H7 (cell line): Measurements from ENCODE around the gene ARHGEF10L. TPM values are rescaled to one million over a fixed set of nuclear protein-coding genes. Genes with fewer than 3 reads are reported as not detected.

Source experiments
- DNase-seq: peaks from one replicate; pipeline ENCODE4 v3.0.0; 2012
- H3K27me3 ChIP-seq: 2 replicates; pipeline ENCODE4 v1.6.0; 2011; ENCODE audit warnings: mild to moderate bottlenecking, low read length; ENCODE audit not compliant: control insufficient read depth, insufficient read depth
- H3K36me3 ChIP-seq: replicated peaks from 2 replicates; pipeline ENCODE4 v1.5.1; 2011; ENCODE audit warnings: low read length; ENCODE audit not compliant: control insufficient read depth, insufficient read depth
- H3K4me3 ChIP-seq: 2 replicates; pipeline ENCODE4 v1.5.1; 2011; ENCODE audit warnings: low read depth, mild to moderate bottlenecking, control low read depth, low read length, moderate library complexity; ENCODE audit not compliant: insufficient read depth
- total RNA-seq: library from RNA; depleted of rRNA; stranded (reverse); fragments of >200 nt; shearing (Covaris generic); gene quantifications from 2 replicates; pipeline ENCODE4 v1.2.3, GENCODE V29; 2014

ARHGEF10L gene
- total RNA-seq, 1 experiment from 2014 or later, result 54.8 TPM

GRCh38 chr1:17513131-17513530, 26.4 kb upstream of the ARHGEF10L start:
- H3K36me3 ChIP-seq, result no peaks in the 10 kb centered on the region
- H3K27me3 ChIP-seq, result no peaks in the 10 kb centered on the region
- no peak for DNase-seq
- H3K4me3 ChIP-seq, result no peak overlapping the region

DNA sequence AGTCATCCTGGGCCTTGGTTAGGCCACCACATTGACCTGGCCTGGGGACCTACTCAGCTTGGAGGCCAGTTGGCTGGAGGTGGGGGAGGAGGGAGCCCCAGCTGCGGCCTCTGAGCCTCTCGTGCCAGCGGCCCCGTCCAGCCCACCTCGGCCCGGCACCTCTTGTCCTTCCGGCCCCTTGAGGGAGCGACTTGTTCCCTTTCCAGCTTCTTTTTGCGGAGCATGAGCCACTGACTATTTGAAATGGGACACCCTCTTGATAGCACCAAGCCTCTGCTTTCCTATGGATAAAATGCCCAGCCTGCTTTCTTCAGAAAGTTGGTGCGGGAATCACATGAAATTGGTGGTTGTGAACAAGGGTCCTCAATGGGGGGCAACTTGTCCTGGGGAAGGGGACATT, 24.7 kb upstream of the ARHGEF10L start:
- H3K27me3 ChIP-seq, result no peaks in the 10 kb centered on the region
- DNase-seq, result no peak

DNA sequence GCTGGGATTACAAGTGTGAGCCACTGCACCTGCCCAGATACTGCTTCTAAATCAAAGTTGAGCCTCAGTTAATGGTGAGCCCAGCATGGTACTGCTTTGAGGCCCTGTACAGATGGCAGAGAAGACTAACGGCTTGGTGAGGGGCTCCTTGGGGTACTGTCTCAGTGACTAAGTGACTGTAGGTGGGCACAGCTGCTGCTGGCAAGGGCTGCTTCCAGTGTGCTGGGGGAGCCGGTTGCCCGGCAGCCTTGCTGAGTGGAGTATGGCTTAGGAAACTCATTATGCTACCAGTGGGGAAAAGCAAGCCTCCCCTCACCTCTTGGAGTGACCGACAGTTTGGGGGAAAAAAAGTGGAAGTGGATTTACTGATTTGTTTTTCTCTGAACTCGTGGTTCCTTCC, 23.6 kb upstream of the ARHGEF10L start:
- Histone ChIP-seq H3K36me3 (no peaks in the 10 kb centered on the region), H3K4me3 (no peak overlapping the region), H3K27me3 (no peaks in the 10 kb centered on the region)
- peak; percentile 52 for DNase-seq

More for the DNA sequence above, 24.7 kb upstream of the ARHGEF10L start:
- no peak overlapping the region for H3K4me3 ChIP-seq
- no peaks in the 10 kb centered on the region for H3K36me3 ChIP-seq

GRCh38 chr1:17516303-17517214, 22.9 kb upstream of the ARHGEF10L start:
- no peaks in the 10 kb centered on the region for H3K27me3 ChIP-seq
- H3K36me3 ChIP-seq, result no peaks in the 10 kb centered on the region
- peak; percentile 88 for DNase-seq
- H3K4me3 ChIP-seq, result no peak overlapping the region

DNA sequence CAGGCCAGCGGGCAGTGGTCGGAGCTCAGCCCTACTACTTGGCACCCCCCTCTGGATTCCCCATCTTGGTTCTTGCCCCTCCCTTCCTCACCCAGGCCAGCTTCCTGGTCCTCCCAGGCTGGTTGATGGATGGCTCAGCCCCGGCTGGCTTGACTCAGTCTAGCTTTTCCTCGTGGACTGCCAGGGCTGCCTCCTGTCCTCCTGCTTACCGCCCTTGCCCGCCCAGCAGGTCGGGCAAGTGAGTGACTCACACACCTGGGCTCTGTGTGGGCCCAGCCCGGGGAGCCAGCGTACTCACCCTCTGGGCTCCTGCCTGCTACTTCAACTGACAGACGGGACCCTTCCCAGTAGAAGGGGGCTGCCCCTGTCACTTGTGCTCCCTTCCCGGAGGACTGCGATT, 19.5 kb upstream of the ARHGEF10L start:
- Histone ChIP-seq H3K36me3 (no peaks in the 10 kb centered on the region), H3K4me3 (no peak overlapping the region), H3K27me3 (no peaks in the 10 kb centered on the region)
- DNase-seq, result peak; percentile 52

GRCh38 chr1:17520473-17521319, 18.8 kb upstream of the ARHGEF10L start:
- no peaks in the 10 kb centered on the region for H3K36me3 ChIP-seq
- peak; percentile 56 for DNase-seq
- H3K27me3 ChIP-seq, result no peaks in the 10 kb centered on the region
- no peak overlapping the region for H3K4me3 ChIP-seq

GRCh38 chr1:17521946-17522612, 17.4 kb upstream of the ARHGEF10L start:
- Histone ChIP-seq H3K4me3 (no peak overlapping the region), H3K36me3 (no peaks in the 10 kb centered on the region), H3K27me3 (no peaks in the 10 kb centered on the region)
- peak; percentile 62 for DNase-seq

DNA sequence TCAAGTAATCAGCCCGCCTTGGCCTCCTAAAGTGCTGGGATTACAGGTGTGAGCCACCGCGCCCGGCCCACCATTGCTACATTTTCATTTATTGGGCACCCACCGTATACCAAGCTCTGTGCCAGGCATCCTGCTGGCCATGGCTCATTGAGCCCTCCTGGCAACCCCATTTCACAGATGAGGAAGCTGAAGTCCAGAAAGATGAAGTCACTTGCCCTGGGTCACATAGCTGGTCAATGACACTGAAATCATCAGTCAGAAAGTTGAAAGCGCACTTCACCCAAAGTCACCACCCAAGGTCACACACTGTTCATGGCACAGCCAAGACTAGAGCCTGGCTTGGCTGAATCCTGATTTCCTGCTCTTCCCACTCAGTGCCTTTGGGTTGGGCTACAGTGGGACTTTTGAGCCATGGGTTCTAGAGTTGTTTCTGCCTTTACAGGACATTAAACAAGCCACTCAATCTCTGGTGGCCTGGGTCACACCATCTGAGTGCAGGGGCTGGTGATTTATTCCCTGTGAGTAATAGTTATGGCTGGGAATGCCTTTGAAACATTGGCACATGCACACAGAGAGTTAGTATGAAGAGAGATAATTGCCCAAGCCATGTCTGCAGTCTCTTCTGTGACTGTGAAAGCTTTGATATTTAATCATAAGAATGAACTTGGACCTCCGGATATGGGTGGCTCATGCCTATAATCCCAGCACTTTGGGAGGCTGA, 16.0 kb upstream of the ARHGEF10L start:
- Histone ChIP-seq H3K36me3 (no peaks in the 10 kb centered on the region), H3K4me3 (no peak overlapping the region), H3K27me3 (no peaks in the 10 kb centered on the region)
- no peak for DNase-seq

GRCh38 chr1:17524645-17525044, 14.9 kb upstream of the ARHGEF10L start:
- no peak for DNase-seq
- no peaks in the 10 kb centered on the region for H3K27me3 ChIP-seq
- no peaks in the 10 kb centered on the region for H3K36me3 ChIP-seq
- no peak overlapping the region for H3K4me3 ChIP-seq

DNA sequence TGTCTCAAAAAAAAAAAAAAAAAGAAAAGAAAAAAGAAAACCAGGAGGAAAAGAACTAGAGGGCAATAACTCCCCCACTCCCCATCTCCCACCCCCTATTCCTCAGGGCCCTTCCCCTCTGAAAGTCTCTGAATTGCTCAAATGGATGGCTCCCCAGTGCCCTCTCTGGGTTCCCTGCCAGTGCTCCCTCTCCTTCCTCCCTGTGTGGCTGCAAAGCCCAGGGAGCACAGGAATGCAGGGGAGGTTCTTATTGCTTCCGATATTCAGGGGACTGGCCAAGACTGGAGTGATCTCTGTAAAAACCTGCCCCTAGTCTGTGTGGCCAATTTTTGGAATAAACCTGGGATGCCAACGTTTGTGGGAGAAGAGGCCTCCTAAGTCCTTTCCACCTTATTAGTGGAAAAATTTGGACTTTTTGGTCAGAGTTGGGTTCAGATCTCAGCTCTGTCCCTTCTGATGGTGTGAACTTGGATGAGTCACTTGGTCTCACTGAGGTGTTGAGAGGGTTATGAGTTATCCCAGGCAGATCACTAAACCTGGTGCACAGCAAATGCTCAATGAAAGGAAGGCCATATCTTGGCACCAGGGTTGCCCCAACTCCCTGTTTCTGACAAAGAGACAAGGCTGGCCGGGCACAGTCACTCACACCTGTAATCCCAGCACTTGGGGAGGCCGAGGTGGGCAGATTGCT, 13.4 kb upstream of the ARHGEF10L start:
- DNase-seq, result no peak
- no peaks in the 10 kb centered on the region for H3K27me3 ChIP-seq
- no peaks in the 10 kb centered on the region for H3K36me3 ChIP-seq
- no peak overlapping the region for H3K4me3 ChIP-seq

GRCh38 chr1:17527036-17527914, 12.2 kb upstream of the ARHGEF10L start:
- Histone ChIP-seq H3K4me3 (no peak overlapping the region), H3K27me3 (no peaks in the 10 kb centered on the region), H3K36me3 (no peaks in the 10 kb centered on the region)
- DNase-seq, result no peak

DNA sequence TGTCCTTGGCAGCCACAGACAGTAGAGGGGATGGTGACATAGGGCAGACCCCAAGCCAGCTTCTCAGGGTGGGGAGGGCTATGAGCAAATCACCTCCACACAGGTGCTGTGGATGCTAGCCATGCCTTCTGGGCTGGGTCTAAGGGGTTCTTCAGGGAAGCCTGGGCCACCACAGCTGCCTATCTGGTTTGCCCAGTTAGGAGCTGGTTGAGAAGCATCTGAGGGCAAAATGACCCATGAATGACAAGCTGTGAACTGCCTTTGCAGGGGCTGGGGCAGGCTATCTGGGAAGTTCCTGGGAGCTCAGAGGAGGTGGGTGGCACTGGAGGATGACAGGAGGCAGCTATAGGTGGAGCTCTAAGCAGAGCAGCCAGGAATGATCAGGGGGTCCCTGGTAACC, 10.1 kb upstream of the ARHGEF10L start:
- no peak overlapping the region for H3K4me3 ChIP-seq
- no peak for DNase-seq
- no peaks in the 10 kb centered on the region for H3K36me3 ChIP-seq
- H3K27me3 ChIP-seq, result no peaks in the 10 kb centered on the region

GRCh38 chr1:17531343-17531681, 8.2 kb upstream of the ARHGEF10L start:
- DNase-seq, result no peak
- H3K27me3 ChIP-seq, result no peaks in the 10 kb centered on the region
- H3K36me3 ChIP-seq, result no peaks in the 10 kb centered on the region
- H3K4me3 ChIP-seq, result no peak overlapping the region
